ENCODE measurements around the gene DMAP1. TPM values are rescaled to one million over a fixed set of nuclear protein-coding genes. Genes with fewer than 3 reads are reported as not detected.

The DMAP1 gene
- total RNA-seq = 9.2 and 11.9 TPM in 2 replicates

GRCh38 chr1:44213222-44214112 lies at the start of gene DMAP1:
Gene DMAP1 (plus strand): TSS chr1:44213471. CDS start chr1:44213754, 283 bp downstream.

Other genes with a start within 250 kb of the DMAP1 start
- gene DPH2, start 243.5 kb upstream of the DMAP1 start, total RNA-seq = 27.7 and 29.4 TPM in 2 replicates
- 187 and 208 TPM in 2 replicates for gene ATP6V0B, start 238.5 kb upstream of the DMAP1 start, total RNA-seq
- 104 and 123 TPM in 2 replicates for gene B4GALT2, start 234.3 kb upstream of the DMAP1 start, total RNA-seq
- gene CCDC24, start 221.9 kb upstream of the DMAP1 start, total RNA-seq = 3.4 and 5.3 TPM in 2 replicates
- 11.9 and 14.7 TPM in 2 replicates for gene SLC6A9, start 182.0 kb upstream of the DMAP1 start, total RNA-seq
- 0.24 TPM in 1 of 2 replicates, not detected in the other for gene KLF17, start 94.7 kb upstream of the DMAP1 start, total RNA-seq
- not detected in 2 replicates for gene KLF18, start 71.8 kb upstream of the DMAP1 start, total RNA-seq
- gene ERI3, start 141.8 kb downstream of the DMAP1 start, total RNA-seq = 52.4 and 54.0 TPM in 2 replicates
- gene RNF220, start 191.8 kb downstream of the DMAP1 start, total RNA-seq = 102 and 104 TPM in 2 replicates

All from tracheal epithelial cell (primary cell).